Measurements from ENCODE around the gene PIK3R4. TPM values are rescaled to one million over a fixed set of nuclear protein-coding genes. Genes with fewer than 3 reads are reported as not detected.

The PIK3R4 gene
- total RNA-seq, 2 donors from 2014 or later = 18.2 to 21.7 TPM

DNA sequence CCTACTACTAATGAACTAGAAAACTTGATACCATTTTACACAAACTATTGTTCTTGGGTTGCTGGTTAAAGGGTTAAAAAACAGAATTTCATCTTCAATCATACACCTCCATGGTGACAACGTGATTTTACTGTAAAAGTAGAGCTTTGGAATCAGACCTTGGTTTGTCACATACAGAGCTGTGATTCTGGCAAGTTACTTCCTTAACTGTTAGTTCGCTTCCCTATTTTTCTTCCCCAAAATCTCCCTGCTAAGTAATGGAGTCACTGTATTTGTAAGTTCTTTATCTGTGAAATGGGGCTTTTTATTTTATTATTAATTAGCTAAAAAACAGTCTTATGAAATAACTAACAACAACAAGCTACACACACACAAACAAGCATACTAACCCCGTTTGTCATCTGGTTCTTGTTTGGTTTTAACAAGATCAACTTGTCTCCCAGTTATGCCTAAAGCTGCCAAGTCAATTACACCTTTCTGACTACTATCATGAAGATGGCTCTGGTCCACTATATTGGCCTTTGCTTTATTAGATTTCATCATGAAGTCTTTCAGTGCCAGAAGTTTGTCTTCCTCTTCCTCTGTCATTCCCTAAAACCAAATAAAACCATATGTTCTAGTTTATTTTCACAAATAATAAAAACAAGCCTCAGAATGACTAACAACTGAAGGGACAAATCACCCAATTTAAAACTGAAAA, 38.6 kb downstream of the PIK3R4 start:
- intact Hi-C loops (cut with DNase I) = no loop called here

DNA sequence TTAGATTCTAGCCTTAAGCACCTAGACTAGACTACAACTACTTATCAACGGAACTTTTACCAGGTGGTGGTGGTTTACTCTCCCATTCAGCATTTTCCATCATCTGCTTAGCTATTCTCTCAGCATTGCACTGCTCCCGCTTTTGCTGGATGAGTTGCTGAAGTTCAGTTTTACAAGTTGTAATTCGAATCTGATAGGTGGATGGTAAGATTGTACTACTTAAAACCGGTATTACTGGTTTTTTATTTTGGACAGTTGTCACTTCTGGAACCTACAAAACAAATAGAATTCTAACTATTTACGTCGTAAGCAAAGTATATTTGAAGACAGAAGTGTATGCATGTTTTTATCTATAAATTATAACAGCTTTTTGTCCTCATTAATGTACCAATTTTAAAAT, 41.1 kb downstream of the PIK3R4 start:
- intact Hi-C loops (cut with DNase I) = no loop called here
- Histone ChIP-seq H3K27ac (no peak overlapping the region), H3K9ac (ENCODE audit: low read depth in 2 of 2, low read length in 2 of 2) (no peak overlapping the region), H3K27me3 (no peaks in the 10 kb centered on the region), H3K4me1 (no peaks in the 10 kb centered on the region), H3K4me3 (no peak overlapping the region), H3K36me3 (no peaks in the 10 kb centered on the region), H3K9me3 (no peaks in the 10 kb centered on the region)
- DNase-seq = no peak
- TF ChIP-seq, protein P1, sequence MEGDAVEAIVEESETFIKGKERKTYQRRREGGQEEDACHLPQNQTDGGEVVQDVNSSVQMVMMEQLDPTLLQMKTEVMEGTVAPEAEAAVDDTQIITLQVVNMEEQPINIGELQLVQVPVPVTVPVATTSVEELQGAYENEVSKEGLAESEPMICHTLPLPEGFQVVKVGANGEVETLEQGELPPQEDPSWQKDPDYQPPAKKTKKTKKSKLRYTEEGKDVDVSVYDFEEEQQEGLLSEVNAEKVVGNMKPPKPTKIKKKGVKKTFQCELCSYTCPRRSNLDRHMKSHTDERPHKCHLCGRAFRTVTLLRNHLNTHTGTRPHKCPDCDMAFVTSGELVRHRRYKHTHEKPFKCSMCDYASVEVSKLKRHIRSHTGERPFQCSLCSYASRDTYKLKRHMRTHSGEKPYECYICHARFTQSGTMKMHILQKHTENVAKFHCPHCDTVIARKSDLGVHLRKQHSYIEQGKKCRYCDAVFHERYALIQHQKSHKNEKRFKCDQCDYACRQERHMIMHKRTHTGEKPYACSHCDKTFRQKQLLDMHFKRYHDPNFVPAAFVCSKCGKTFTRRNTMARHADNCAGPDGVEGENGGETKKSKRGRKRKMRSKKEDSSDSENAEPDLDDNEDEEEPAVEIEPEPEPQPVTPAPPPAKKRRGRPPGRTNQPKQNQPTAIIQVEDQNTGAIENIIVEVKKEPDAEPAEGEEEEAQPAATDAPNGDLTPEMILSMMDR (IDR thresholded peaks at IDR 0.05) = no peak

More for the DNA sequence above, 38.6 kb downstream of the PIK3R4 start:
- Histone ChIP-seq H3K9ac (ENCODE audit: low read depth in 2 of 2, low read length in 2 of 2) (no peak overlapping the region), H3K4me3 (no peak overlapping the region), H3K4me1 (no peaks in the 10 kb centered on the region), H3K36me3 (no peaks in the 10 kb centered on the region), H3K27ac (no peak overlapping the region), H3K9me3 (no peaks in the 10 kb centered on the region), H3K27me3 (no peaks in the 10 kb centered on the region)
- TF ChIP-seq, protein P1 (IDR thresholded peaks at IDR 0.05) = no peak
- no peak for DNase-seq

DNA sequence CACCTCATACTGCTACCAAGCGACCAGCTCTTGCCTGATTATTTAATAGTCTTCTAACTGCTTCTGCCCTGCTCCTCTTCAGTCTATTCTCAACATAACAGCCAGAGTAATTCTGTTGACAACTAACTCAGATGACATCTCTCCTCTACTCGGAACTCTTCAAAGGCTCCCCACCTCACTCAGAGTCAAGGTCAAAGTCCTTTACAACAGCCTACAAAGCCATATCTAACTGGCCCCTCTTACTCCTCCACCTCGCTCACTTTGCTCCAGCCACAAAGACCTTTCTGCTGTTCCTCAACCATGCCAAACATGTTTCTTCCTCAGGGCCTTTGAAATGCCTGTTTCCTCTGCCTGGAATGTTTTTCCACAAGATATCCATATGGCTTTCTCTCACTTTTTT, 43.6 kb downstream of the PIK3R4 start:
- Histone ChIP-seq H3K36me3 (no peaks in the 10 kb centered on the region), H3K4me3 (no peak overlapping the region), H3K27ac (no peak overlapping the region), H3K4me1 (no peaks in the 10 kb centered on the region), H3K9ac (ENCODE audit: low read depth in 2 of 2, low read length in 2 of 2) (no peak overlapping the region), H3K9me3 (no peaks in the 10 kb centered on the region), H3K27me3 (no peaks in the 10 kb centered on the region)
- no peak for DNase-seq
- TF ChIP-seq, protein P1 (IDR thresholded peaks at IDR 0.05) = no peak
- intact Hi-C loops (cut with DNase I) = no loop called here

DNA sequence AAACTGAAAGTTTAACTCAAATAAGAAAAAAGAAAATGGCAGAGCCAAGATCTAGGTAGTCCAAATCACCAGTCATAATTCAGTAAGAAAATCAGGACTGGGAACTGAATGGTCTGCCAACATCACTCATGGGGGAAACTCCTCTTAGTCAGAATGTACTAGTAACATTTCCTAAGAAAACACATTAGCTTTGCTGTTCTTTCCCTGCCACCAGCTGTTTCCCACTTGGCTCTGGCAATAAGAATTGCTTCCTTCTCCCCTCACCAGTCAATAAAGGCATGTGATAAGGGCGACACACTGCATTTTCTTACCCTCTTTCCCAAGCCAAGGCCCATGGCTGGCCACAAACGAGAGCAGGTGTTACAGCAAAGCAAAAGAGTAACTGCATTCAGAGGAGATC, 46.1 kb downstream of the PIK3R4 start:
- Histone ChIP-seq H3K4me3 (no peak overlapping the region), H3K9me3 (no peaks in the 10 kb centered on the region), H3K27me3 (no peaks in the 10 kb centered on the region), H3K9ac (ENCODE audit: low read depth in 2 of 2, low read length in 2 of 2) (no peak overlapping the region), H3K27ac (no peak overlapping the region), H3K4me1 (no peaks in the 10 kb centered on the region), H3K36me3 (no peaks in the 10 kb centered on the region)
- no peak for DNase-seq
- intact Hi-C loops (cut with DNase I) = no loop called here
- TF ChIP-seq, protein P1 (IDR thresholded peaks at IDR 0.05) = no peak

DNA sequence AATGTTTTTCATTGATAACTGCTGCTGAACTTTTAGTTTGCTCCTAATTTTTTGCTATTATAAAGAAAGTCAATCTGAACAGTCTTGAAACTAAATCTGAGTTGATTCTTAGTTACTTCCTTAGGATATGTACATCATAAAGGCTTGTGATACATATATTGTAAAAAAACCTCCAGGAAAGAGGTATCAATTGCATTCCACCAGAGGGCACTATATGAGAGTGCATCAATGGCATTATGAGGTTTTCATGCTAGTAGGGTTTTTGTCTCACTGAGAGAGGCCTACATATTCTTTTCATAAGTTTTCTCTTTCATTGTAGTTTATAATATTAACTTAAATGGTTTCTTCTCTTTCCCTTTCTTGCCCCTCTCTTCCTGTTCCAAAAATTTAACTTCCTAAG, 46.9 kb downstream of the PIK3R4 start:
- H3K36me3 ChIP-seq = no peaks in the 10 kb centered on the region
- no peaks in the 10 kb centered on the region for H3K4me1 ChIP-seq
- TF ChIP-seq, protein P1 (IDR thresholded peaks at IDR 0.05) = peak; percentile 32
- no peaks in the 10 kb centered on the region for H3K27me3 ChIP-seq
- H3K27ac ChIP-seq = no peak overlapping the region
- intact Hi-C loops (cut with DNase I) = no loop called here
- no peak overlapping the region for H3K9ac ChIP-seq (ENCODE audit: low read depth in 2 of 2, low read length in 2 of 2)
- H3K9me3 ChIP-seq = no peaks in the 10 kb centered on the region
- DNase-seq = no peak
- H3K4me3 ChIP-seq = no peak overlapping the region

All from colonic mucosa (tissue), 4 donors.